ENCODE results near the gene ME1. TPM values are rescaled to one million over a fixed set of nuclear protein-coding genes. Genes with fewer than 3 reads are reported as not detected.

Gene ME1
- total RNA-seq, 2 donors from 2014 or later = 7.5 to 15.4 TPM

DNA sequence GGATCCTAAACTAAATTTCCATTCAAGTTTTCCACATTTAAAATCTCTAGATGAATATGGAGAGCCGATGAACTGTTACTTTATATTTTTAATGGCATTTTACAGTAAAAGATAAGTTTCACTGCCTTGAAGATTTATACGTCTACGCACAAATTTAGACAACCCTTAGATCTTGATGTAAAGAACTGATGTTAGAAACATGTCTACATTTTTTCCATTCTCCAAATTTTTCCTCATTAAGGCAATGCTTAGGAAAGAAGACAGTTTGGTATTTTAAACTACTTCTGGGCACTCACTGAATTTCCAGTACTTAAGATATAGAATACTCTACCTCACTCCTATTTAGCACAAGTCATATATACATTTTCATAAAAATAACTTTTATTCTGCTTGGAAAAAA, 45.4 kb downstream of the ME1 start:
- Mint-ChIP-seq H3K4me3 (no peak overlapping the region), H3K9me3 (no peaks in the 10 kb centered on the region), H3K36me3 (ENCODE audit: low read depth) (no peaks in the 10 kb centered on the region), H3K27me3 (ENCODE audit: insufficient read depth) (no peaks in the 10 kb centered on the region), H3K4me1 (no peaks in the 10 kb centered on the region), H3K27ac (no peak overlapping the region)
- H3K9me3 ChIP-seq (ENCODE audit: control insufficient read depth, low read length) = no peaks in the 10 kb centered on the region
- no peak overlapping the region for H3K27ac ChIP-seq (ENCODE audit: low read depth, low read length)
- DNase-seq = no peak
- no peaks in the 10 kb centered on the region for H3K4me1 ChIP-seq (ENCODE audit: control insufficient read depth, insufficient read depth, low read length)
- H3K36me3 ChIP-seq (ENCODE audit: control insufficient read depth, insufficient read depth, low read length) = no peaks in the 10 kb centered on the region
- no peaks in the 10 kb centered on the region for H3K27me3 ChIP-seq (ENCODE audit: control insufficient read depth, insufficient read depth, low read length, poor library complexity, severe bottlenecking)
- H3K4me3 ChIP-seq (ENCODE audit: low read length) = no peak overlapping the region
- WGBS, 2 experiments (ENCODE audit: insufficient coverage in 1 of 2, insufficient read length in 1 of 2) = 97% methylated on average over 3 of the region's 3 CpGs; no CpG with 5 or more reads in 1 of the 2 experiments
- no peak overlapping the region for H3K9ac ChIP-seq (ENCODE audit: extremely low read depth, low read length, poor library complexity, severe bottlenecking)
- TF ChIP-seq, protein P1, sequence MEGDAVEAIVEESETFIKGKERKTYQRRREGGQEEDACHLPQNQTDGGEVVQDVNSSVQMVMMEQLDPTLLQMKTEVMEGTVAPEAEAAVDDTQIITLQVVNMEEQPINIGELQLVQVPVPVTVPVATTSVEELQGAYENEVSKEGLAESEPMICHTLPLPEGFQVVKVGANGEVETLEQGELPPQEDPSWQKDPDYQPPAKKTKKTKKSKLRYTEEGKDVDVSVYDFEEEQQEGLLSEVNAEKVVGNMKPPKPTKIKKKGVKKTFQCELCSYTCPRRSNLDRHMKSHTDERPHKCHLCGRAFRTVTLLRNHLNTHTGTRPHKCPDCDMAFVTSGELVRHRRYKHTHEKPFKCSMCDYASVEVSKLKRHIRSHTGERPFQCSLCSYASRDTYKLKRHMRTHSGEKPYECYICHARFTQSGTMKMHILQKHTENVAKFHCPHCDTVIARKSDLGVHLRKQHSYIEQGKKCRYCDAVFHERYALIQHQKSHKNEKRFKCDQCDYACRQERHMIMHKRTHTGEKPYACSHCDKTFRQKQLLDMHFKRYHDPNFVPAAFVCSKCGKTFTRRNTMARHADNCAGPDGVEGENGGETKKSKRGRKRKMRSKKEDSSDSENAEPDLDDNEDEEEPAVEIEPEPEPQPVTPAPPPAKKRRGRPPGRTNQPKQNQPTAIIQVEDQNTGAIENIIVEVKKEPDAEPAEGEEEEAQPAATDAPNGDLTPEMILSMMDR (conservative IDR thresholded peaks at IDR 0.05) = no peak

DNA sequence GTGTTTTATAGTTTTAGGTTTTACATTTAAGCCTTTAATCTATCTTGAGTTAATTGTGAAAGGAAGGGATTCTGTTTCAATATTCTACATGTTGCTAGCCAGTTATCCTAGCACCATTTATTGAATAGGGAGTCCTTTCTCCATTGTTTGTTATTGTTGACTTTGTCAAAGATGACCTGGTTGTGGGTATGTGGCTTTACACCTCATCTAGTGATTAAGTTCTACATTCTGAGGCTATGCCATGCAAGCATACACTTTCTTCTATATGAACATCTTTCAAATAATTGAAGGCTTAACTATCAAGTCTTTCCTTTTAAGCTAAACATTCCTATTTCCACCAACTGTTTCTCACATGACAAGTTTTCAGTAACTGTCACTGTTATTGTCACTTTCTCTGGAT, 46.1 kb downstream of the ME1 start:
- H3K4me3 Mint-ChIP-seq = no peak overlapping the region
- H3K9me3 Mint-ChIP-seq = no peaks in the 10 kb centered on the region
- no peak overlapping the region for H3K4me3 ChIP-seq (ENCODE audit: low read length)
- no peaks in the 10 kb centered on the region for H3K4me1 ChIP-seq (ENCODE audit: control insufficient read depth, insufficient read depth, low read length)
- H3K27me3 Mint-ChIP-seq (ENCODE audit: insufficient read depth) = no peaks in the 10 kb centered on the region
- DNase-seq = no peak
- H3K27ac ChIP-seq (ENCODE audit: low read depth, low read length) = no peak overlapping the region
- TF ChIP-seq, protein P1 (conservative IDR thresholded peaks at IDR 0.05) = no peak
- no peaks in the 10 kb centered on the region for H3K36me3 ChIP-seq (ENCODE audit: control insufficient read depth, insufficient read depth, low read length)
- H3K9me3 ChIP-seq (ENCODE audit: control insufficient read depth, low read length) = no peaks in the 10 kb centered on the region
- no peak overlapping the region for H3K27ac Mint-ChIP-seq
- no peaks in the 10 kb centered on the region for H3K27me3 ChIP-seq (ENCODE audit: control insufficient read depth, insufficient read depth, low read length, poor library complexity, severe bottlenecking)
- no peaks in the 10 kb centered on the region for H3K36me3 Mint-ChIP-seq (ENCODE audit: low read depth)
- H3K4me1 Mint-ChIP-seq = no peaks in the 10 kb centered on the region
- no peak overlapping the region for H3K9ac ChIP-seq (ENCODE audit: extremely low read depth, low read length, poor library complexity, severe bottlenecking)

DNA sequence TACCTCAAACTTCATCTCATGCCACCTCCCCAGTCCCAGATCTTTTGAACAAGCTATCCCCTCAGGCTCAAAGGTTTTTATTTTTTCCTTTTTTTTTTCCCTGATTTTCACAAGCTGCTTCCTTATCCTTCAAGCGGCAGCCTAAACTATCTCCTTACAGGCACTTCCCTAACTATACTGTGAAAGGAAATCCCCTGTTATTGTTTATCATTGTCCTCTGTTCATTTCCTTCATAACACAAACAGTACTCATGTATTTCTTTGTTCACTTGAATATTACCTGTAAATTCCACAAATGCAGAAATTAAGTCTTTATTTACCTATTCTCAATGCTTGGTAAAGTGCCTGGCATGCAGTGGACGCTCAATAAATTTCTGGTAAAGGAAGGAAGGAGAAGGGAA, 48.9 kb downstream of the ME1 start:
- TF ChIP-seq, protein P1 (conservative IDR thresholded peaks at IDR 0.05) = no peak
- H3K9me3 Mint-ChIP-seq = no peaks in the 10 kb centered on the region
- H3K4me3 Mint-ChIP-seq = no peak overlapping the region
- H3K4me1 ChIP-seq (ENCODE audit: control insufficient read depth, insufficient read depth, low read length) = no peaks in the 10 kb centered on the region
- H3K36me3 Mint-ChIP-seq (ENCODE audit: low read depth) = no peaks in the 10 kb centered on the region
- no peaks in the 10 kb centered on the region for H3K9me3 ChIP-seq (ENCODE audit: control insufficient read depth, low read length)
- no peak overlapping the region for H3K27ac ChIP-seq (ENCODE audit: low read depth, low read length)
- no peak overlapping the region for H3K27ac Mint-ChIP-seq
- no peak for DNase-seq
- no peaks in the 10 kb centered on the region for H3K36me3 ChIP-seq (ENCODE audit: control insufficient read depth, insufficient read depth, low read length)
- H3K4me1 Mint-ChIP-seq = no peaks in the 10 kb centered on the region
- H3K4me3 ChIP-seq (ENCODE audit: low read length) = no peak overlapping the region
- no peaks in the 10 kb centered on the region for H3K27me3 ChIP-seq (ENCODE audit: control insufficient read depth, insufficient read depth, low read length, poor library complexity, severe bottlenecking)
- 82 to 91% methylated on average over 2 of the region's 2 CpGs for WGBS, 2 experiments (ENCODE audit: insufficient coverage in 1 of 2, insufficient read length in 1 of 2)
- H3K27me3 Mint-ChIP-seq (ENCODE audit: insufficient read depth) = no peaks in the 10 kb centered on the region
- H3K9ac ChIP-seq (ENCODE audit: extremely low read depth, low read length, poor library complexity, severe bottlenecking) = no peak overlapping the region
